ENCODE results near the gene DEF6.

GRCh38 chr6:35370124-35370741 lies 72.6 kb downstream of the DEF6 start:
- TF ChIP-seq CTCF (conservative IDR thresholded peaks at IDR 0.05; ENCODE audit: low read depth, low read length) (no peak), EZH2phosphoT487 (IDR thresholded peaks at IDR 0.05; ENCODE audit: borderline replicate concordance, low read length) (no peak)

Data from PC-3 (cell line).